IMR-90 (cell line): ENCODE results near the gene PLA2G2D. TPM values are rescaled to one million over a fixed set of nuclear protein-coding genes. Genes with fewer than 3 reads are reported as not detected.

Source experiments
- ATAC-seq: fragments of 200-7000 bp; cut with Tn5 transposase; 2 replicates; pipeline ENCODE4 v1.9.1; 2020; ENCODE audit warnings: low read depth, mild to moderate bottlenecking, moderate library complexity
- BruUV-seq: library from RNA; stranded (reverse); fragments of 400-500 nt; replicated peaks from 2 replicates; lab custom pipeline; 2021; lab: Mats Ljungman, UMichigan
- CTCF ChIA-PET: fragments of 300-600 bp; formaldehyde crosslinking; extraction: SDS; loops from one replicate; lab custom pipeline; 2021; ENCODE audit warnings: antibody characterized with exemption; lab: Yijun Ruan, JAX
- POLR2A ChIA-PET: fragments of 300-600 bp; sonication (Branson Sonifier 250); formaldehyde crosslinking; loops from one replicate; lab custom pipeline; 2022; ENCODE audit warnings: antibody characterized with exemption; ENCODE audit not compliant: unreplicated experiment; lab: Charles Lee
- DNase-seq: peaks from one replicate; pipeline ENCODE4 v3.0.0; 2013
- H2AFZ ChIP-seq: replicated peaks from 2 replicates; pipeline ENCODE3; 2013; ENCODE audit warnings: low read length, mild to moderate bottlenecking; ENCODE audit not compliant: poor library complexity
- H2AK5ac ChIP-seq: 2 replicates; pipeline ENCODE4 v1.6.1; 2013; ENCODE audit warnings: low read depth, low read length, inconsistent platforms
- H2AK9ac ChIP-seq: replicated peaks from 2 replicates; pipeline ENCODE3; 2013; ENCODE audit warnings: mild to moderate bottlenecking, low read depth, low read length, moderate library complexity; ENCODE audit not compliant: poor library complexity
- H2BK120ac ChIP-seq: 2 replicates; pipeline ENCODE4 v1.6.1; 2013; ENCODE audit warnings: low read depth, low read length, inconsistent platforms
- H2BK15ac ChIP-seq: 3 replicates; pipeline ENCODE4 v1.6.1; 2013; ENCODE audit warnings: low read depth, low read length, inconsistent platforms
- H2BK20ac ChIP-seq: 2 replicates; pipeline ENCODE4 v1.6.1; 2013; ENCODE audit warnings: low read depth, mild to moderate bottlenecking, inconsistent platforms, low read length, moderate library complexity
- H2BK5ac ChIP-seq: 2 replicates; pipeline ENCODE4 v1.6.1; 2013; ENCODE audit warnings: mild to moderate bottlenecking, low read depth, low read length, inconsistent platforms; ENCODE audit not compliant: poor library complexity, severe bottlenecking
- H3K14ac ChIP-seq: replicated peaks from 2 replicates; pipeline ENCODE4 v1.6.1; 2013; ENCODE audit warnings: low read depth, low read length, inconsistent platforms
- H3K18ac ChIP-seq: 2 replicates; pipeline ENCODE4 v1.6.1; 2013; ENCODE audit warnings: low read depth, low read length, control low read depth
- H3K23ac ChIP-seq: 2 replicates; pipeline ENCODE4 v1.6.1; 2013; ENCODE audit warnings: low read depth, low read length, inconsistent platforms
- H3K27ac ChIP-seq: 2 replicates; pipeline ENCODE4 v1.5.1; 2013; ENCODE audit warnings: mild to moderate bottlenecking, control low read depth, low read length; ENCODE audit not compliant: insufficient read depth
- H3K27me3 ChIP-seq: 2 replicates; pipeline ENCODE4 v1.6.1; 2013; ENCODE audit warnings: low read length; ENCODE audit not compliant: control insufficient read depth, insufficient read depth
- H3K36me3 ChIP-seq: 2 replicates; pipeline ENCODE4 v1.6.1; 2013; ENCODE audit warnings: low read length, mixed read lengths; ENCODE audit not compliant: control insufficient read depth, insufficient read depth
- H3K4ac ChIP-seq: 2 replicates; pipeline ENCODE4 v1.6.1; 2013; ENCODE audit warnings: low read depth, low read length, inconsistent platforms
- H3K4me1 ChIP-seq: 2 replicates; pipeline ENCODE4 v1.6.1; 2013; ENCODE audit warnings: low read length, mixed read lengths; ENCODE audit not compliant: control insufficient read depth, insufficient read depth
- H3K4me2 ChIP-seq: 2 replicates; pipeline ENCODE4 v1.6.1; 2013; ENCODE audit warnings: low read depth, mild to moderate bottlenecking, control low read depth, low read length, moderate library complexity
- H3K4me3 ChIP-seq: 2 replicates; pipeline ENCODE4 v1.5.1; 2013; ENCODE audit warnings: low read depth, mild to moderate bottlenecking, control low read depth, low read length, moderate library complexity; ENCODE audit not compliant: insufficient read depth
- H3K56ac ChIP-seq: 2 replicates; pipeline ENCODE4 v1.6.1; 2013; ENCODE audit warnings: low read length, inconsistent platforms; ENCODE audit not compliant: insufficient read depth; ENCODE audit errors: extremely low read depth
- H3K79me1 ChIP-seq, 2 experiments: 2 replicates each; pipeline ENCODE4 v1.6.1; 2013; ENCODE audit warnings: low read length in 2 of 2, inconsistent platforms in 1 of 2, low read depth in 1 of 2
- H3K9ac ChIP-seq: 2 replicates; pipeline ENCODE4 v1.6.1; 2013; ENCODE audit warnings: low read depth, low read length, control low read depth
- H3K9me1 ChIP-seq: 2 replicates; pipeline ENCODE4 v1.6.1; 2013; ENCODE audit warnings: low read length, inconsistent platforms; ENCODE audit not compliant: insufficient read depth
- H3K9me3 ChIP-seq: 2 replicates; pipeline ENCODE4 v1.6.1; 2013; ENCODE audit warnings: low read length; ENCODE audit not compliant: control insufficient read depth, insufficient read depth
- H4K20me1 ChIP-seq: 2 replicates; pipeline ENCODE4 v1.6.1; 2013; ENCODE audit warnings: low read length, inconsistent platforms; ENCODE audit not compliant: insufficient read depth
- H4K5ac ChIP-seq: 2 replicates; pipeline ENCODE4 v1.6.1; 2013; ENCODE audit warnings: mild to moderate bottlenecking, low read depth, low read length, control low read depth
- H4K8ac ChIP-seq, 2 experiments: 2 replicates each; pipeline ENCODE4 v1.6.1; 2013; ENCODE audit warnings: low read depth in 2 of 2, low read length in 2 of 2, control low read depth in 1 of 2, inconsistent platforms in 1 of 2
- H4K91ac ChIP-seq: 2 replicates; pipeline ENCODE4 v1.6.1; 2013; ENCODE audit warnings: low read depth, low read length, inconsistent platforms; ENCODE audit not compliant: insufficient read depth
- BHLHE40 ChIP-seq: fragments of 150-350 bp; IDR thresholded peaks from 2 replicates; pipeline ENCODE4 v1.6.1; 2016; ENCODE audit warnings: mild to moderate bottlenecking, low read depth, low read length
- CEBPB ChIP-seq: IDR thresholded peaks from 2 replicates; pipeline ENCODE4 v1.6.1; 2012; ENCODE audit warnings: low read depth, low read length, improper control_type of control experiment
- CHD1 ChIP-seq: IDR thresholded peaks from 2 replicates; pipeline ENCODE4 v1.6.1; 2012; ENCODE audit warnings: low read depth, low read length, improper control_type of control experiment
- CTCF ChIP-seq: conservative IDR thresholded peaks from 2 replicates; pipeline ENCODE4 v1.5.1; 2012; ENCODE audit warnings: mild to moderate bottlenecking, low read depth, low read length, improper control_type of control experiment
- ELK1 ChIP-seq: fragments of 150-350 bp; IDR thresholded peaks from 2 replicates; pipeline ENCODE4 v1.6.1; 2016; ENCODE audit warnings: low read depth, mild to moderate bottlenecking, low read length, moderate library complexity, borderline replicate concordance
- FOS ChIP-seq: fragments of 150-350 bp; IDR thresholded peaks from 2 replicates; pipeline ENCODE4 v1.6.1; 2016; ENCODE audit warnings: low read depth, low read length
- MAFK ChIP-seq: IDR thresholded peaks from 2 replicates; pipeline ENCODE4 v1.6.1; 2012; ENCODE audit warnings: low read depth, low read length, improper control_type of control experiment
- POLR2A ChIP-seq: IDR thresholded peaks from 2 replicates; pipeline ENCODE4 v1.6.1; 2012; ENCODE audit warnings: mild to moderate bottlenecking, low read depth, low read length
- RAD21 ChIP-seq: IDR thresholded peaks from 2 replicates; pipeline ENCODE4 v1.6.1; 2012; ENCODE audit warnings: low read length, improper control_type of control experiment
- RCOR1 ChIP-seq: IDR thresholded peaks from 2 replicates; pipeline ENCODE4 v1.6.1; 2012; ENCODE audit warnings: mild to moderate bottlenecking, low read length, improper control_type of control experiment; ENCODE audit not compliant: insufficient replicate concordance
- RFX5 ChIP-seq: IDR thresholded peaks from 2 replicates; pipeline ENCODE4 v1.8.0; 2012; ENCODE audit warnings: low read depth, mild to moderate bottlenecking, low read length, moderate library complexity
- USF2 ChIP-seq: fragments of 150-350 bp; IDR thresholded peaks from 2 replicates; pipeline ENCODE4 v1.6.1; 2017; ENCODE audit warnings: mild to moderate bottlenecking, antibody characterized with exemption, low read length, low read depth
- WGBS, 2 experiments: methylation state at CpG; one replicate each; pipeline versions ENCODE4 v1.1.5 to v1.1.7; 2013; ENCODE audit warnings: missing lambda C conversion rate in 2 of 2; ENCODE audit not compliant: insufficient read length in 1 of 2; ENCODE audit errors: extremely low coverage in 2 of 2; 5-methylcytosine and 5-hydroxymethylcytosine counted together
- dilution Hi-C: fragments of 300-500 bp; cut with HindIII; formaldehyde crosslinking; loops from one replicate; pipeline ENCODE4 v1.14.3; 2018; ENCODE audit warnings: low sequenced_read_pairs; ENCODE audit not compliant: unreplicated experiment
- in situ Hi-C: fragments of 300-500 bp; cut with MboI; formaldehyde crosslinking; loops from 3 replicates; pipeline ENCODE4 v1.14.3; 2019; ENCODE audit warnings: low sequenced_read_pairs, inconsistent platforms, mixed read lengths
- intact Hi-C: fragments of 100-400 bp; cut with micrococcal nuclease; formaldehyde crosslinking; loops from 2 replicates; pipeline ENCODE4 v1.10.0; 2022
- polyA plus RNA-seq, 3 experiments: library from polyadenylated mRNA; depleted of rRNA; stranded (reverse); fragments of >200 nt; gene quantifications; 2 replicates each; pipeline ENCODE4 v1.2.3, GENCODE V29; 2012; ENCODE audit warnings: low replicate concordance in 1 of 3
- total RNA-seq: library from RNA; depleted of rRNA; stranded (reverse); fragments of >200 nt; gene quantifications from 2 replicates; pipeline ENCODE4 v1.2.3, GENCODE V29; 2012

PLA2G2D gene
- total and polyA plus RNA-seq, 2 of the 4 experiments (the other 2 are of a cell fraction), result not detected

GRCh38 chr1:20075345-20075744, 44.0 kb downstream of the PLA2G2D start:
- no peak overlapping the region for H2BK20ac ChIP-seq
- no peak overlapping the region for H2BK120ac ChIP-seq
- H2AFZ ChIP-seq, result no peak overlapping the region
- no peak overlapping the region for H3K4me2 ChIP-seq
- no peak overlapping the region for H3K56ac ChIP-seq
- ChIA-PET CTCF (no interaction called here), POLR2A (no interaction called here)
- H3K36me3 ChIP-seq, result no peaks in the 10 kb centered on the region
- peaks cover 22% of the 10 kb centered on the region for H3K27me3 ChIP-seq
- no peak overlapping the region for H4K8ac ChIP-seq
- H3K4me1 ChIP-seq, result no peaks in the 10 kb centered on the region
- no peaks in the 10 kb centered on the region; the same call in 1 of the 2 replicates for H3K9me3 ChIP-seq
- BruUV-seq, result no TSS peak
- H2BK5ac ChIP-seq, result no peak overlapping the region
- no peak overlapping the region for H4K91ac ChIP-seq
- H2AK5ac ChIP-seq, result no peak overlapping the region
- ATAC-seq (no peak), DNase-seq (no peak)
- H2AK9ac ChIP-seq, result no peak overlapping the region
- H3K9me1 ChIP-seq, result no peaks in the 10 kb centered on the region
- no CpG with 5 or more reads among the region's 2 CpGs for WGBS, 2 experiments
- in situ Hi-C loops (no loop called here), intact Hi-C loops (no loop called here), dilution Hi-C loops (no loop called here)
- no peak overlapping the region for H4K5ac ChIP-seq
- H3K9ac ChIP-seq, result no peak overlapping the region
- no peaks in the 10 kb centered on the region for H4K20me1 ChIP-seq
- H3K4me3 ChIP-seq, result no peak overlapping the region
- H3K14ac ChIP-seq, result no peak overlapping the region
- no peak overlapping the region for H3K4ac ChIP-seq
- H3K79me1 ChIP-seq, result no peaks in the 10 kb centered on the region
- H3K18ac ChIP-seq, result no peak overlapping the region
- H2BK15ac ChIP-seq, result no peak overlapping the region
- H3K27ac ChIP-seq, result no peak overlapping the region
- H3K23ac ChIP-seq, result no peak overlapping the region
- TF ChIP-seq BHLHE40 (no peak), RAD21 (no peak), CTCF (no peak), POLR2A (no peak), RCOR1 (no peak), CEBPB (no peak), ELK1 (no peak), FOS (no peak), CHD1 (no peak), USF2 (no peak), MAFK (no peak), RFX5 (no peak)
